Neuronal stem cell (in vitro differentiated cells): ENCODE data around the gene EIF3L.
A peak's percentile ranks its signal among the peaks of the same experiment; 100 is the strongest.

Experiments
- DNase-seq: peaks from one replicate; pipeline ENCODE4 v3.0.0-alpha.2; 2013; ENCODE audit warnings: low spot score
- H2AFZ ChIP-seq: one replicate; pipeline ENCODE4 v1.6.1; 2013; ENCODE audit warnings: mild to moderate bottlenecking, low read length, inconsistent platforms
- H2AK5ac ChIP-seq: 2 replicates; pipeline ENCODE4 v1.6.1; 2013; ENCODE audit warnings: low read depth, mild to moderate bottlenecking, inconsistent platforms, low read length, moderate library complexity, mixed read lengths
- H2BK120ac ChIP-seq: 2 replicates; pipeline ENCODE4 v1.6.1; 2013; ENCODE audit warnings: low read depth, mild to moderate bottlenecking, inconsistent platforms, low read length, moderate library complexity, mixed read lengths
- H2BK12ac ChIP-seq: one replicate; pipeline ENCODE4 v1.6.1; 2013; ENCODE audit warnings: low read length, inconsistent platforms
- H2BK15ac ChIP-seq: 2 replicates; pipeline ENCODE4 v1.6.1; 2013; ENCODE audit warnings: mild to moderate bottlenecking, low read length, inconsistent platforms, mixed read lengths
- H2BK5ac ChIP-seq: one replicate; pipeline ENCODE4 v1.6.1; 2013; ENCODE audit warnings: inconsistent platforms, mild to moderate bottlenecking, low read length, moderate library complexity
- H3K14ac ChIP-seq: one replicate; pipeline ENCODE4 v1.6.1; 2013; ENCODE audit warnings: low read length, inconsistent platforms
- H3K18ac ChIP-seq: 2 replicates; pipeline ENCODE4 v1.6.1; 2013; ENCODE audit warnings: low read length, inconsistent platforms
- H3K23ac ChIP-seq: 2 replicates; pipeline ENCODE4 v1.6.1; 2013; ENCODE audit warnings: low read depth, mild to moderate bottlenecking, mixed read lengths, low read length, inconsistent platforms; ENCODE audit not compliant: poor library complexity
- H3K27ac ChIP-seq: replicated peaks from 3 replicates; pipeline ENCODE4 v1.5.1; 2013; ENCODE audit warnings: low read length, inconsistent platforms
- H3K27me3 ChIP-seq, 3 experiments: 2 replicates each; pipeline ENCODE4 v1.6.1; 2013; ENCODE audit warnings: low read length in 3 of 3, mild to moderate bottlenecking in 2 of 3, inconsistent platforms in 1 of 3, low read depth in 1 of 3, mixed read lengths in 1 of 3, moderate library complexity in 1 of 3; ENCODE audit not compliant: control insufficient read depth in 3 of 3, insufficient read depth in 3 of 3
- H3K36me3 ChIP-seq, 2 donors: replicated peaks in 1 of 2; 2 replicates each; pipeline ENCODE4 v1.6.1; 2013; ENCODE audit warnings: low read length in 2 of 2; ENCODE audit not compliant: control insufficient read depth in 2 of 2, insufficient read depth in 2 of 2
- H3K4ac ChIP-seq: 2 replicates; pipeline ENCODE4 v1.6.1; 2013; ENCODE audit warnings: inconsistent platforms, mild to moderate bottlenecking, low read length, moderate library complexity
- H3K4me1 ChIP-seq, 2 donors: 1 replicate in 1 of 2; 2 replicates in 1 of 2; pipeline ENCODE4 v1.6.1; 2013; ENCODE audit warnings: low read length in 2 of 2, low read depth in 1 of 2; ENCODE audit not compliant: control insufficient read depth in 2 of 2, insufficient read depth in 1 of 2
- H3K4me2 ChIP-seq: one replicate; pipeline ENCODE4 v1.6.1; 2013; ENCODE audit warnings: mild to moderate bottlenecking, low read length, inconsistent platforms; ENCODE audit not compliant: insufficient read depth, poor library complexity, severe bottlenecking
- H3K4me3 ChIP-seq, 2 donors: 2 replicates each; pipeline ENCODE4 v1.5.1; 2013; ENCODE audit warnings: low read length in 2 of 2, mild to moderate bottlenecking in 2 of 2, inconsistent platforms in 1 of 2, moderate library complexity in 1 of 2
- H3K79me1 ChIP-seq: one replicate; pipeline ENCODE4 v1.6.1; 2013; ENCODE audit warnings: low read depth, mild to moderate bottlenecking, inconsistent platforms, low read length, moderate library complexity
- H3K9ac ChIP-seq: one replicate; pipeline ENCODE4 v1.6.1; 2013; ENCODE audit warnings: mild to moderate bottlenecking, low read depth, low read length, inconsistent platforms; ENCODE audit not compliant: poor library complexity
- H3K9me3 ChIP-seq, 2 donors: replicated peaks in 1 of 2; 2 replicates each; pipeline versions ENCODE3 to v1.6.1; 2013; ENCODE audit warnings: low read length in 2 of 2, mild to moderate bottlenecking in 2 of 2, inconsistent platforms in 1 of 2, low read depth in 1 of 2, mixed read lengths in 1 of 2, moderate library complexity in 1 of 2; ENCODE audit not compliant: control insufficient read depth in 2 of 2, insufficient read depth in 1 of 2
- H4K8ac ChIP-seq: one replicate; pipeline ENCODE4 v1.6.1; 2013; ENCODE audit warnings: low read depth, mild to moderate bottlenecking, inconsistent platforms, low read length, moderate library complexity
- H4K91ac ChIP-seq: one replicate; pipeline ENCODE4 v1.6.1; 2013; ENCODE audit warnings: low read length, low read depth, mild to moderate bottlenecking, inconsistent platforms; ENCODE audit not compliant: poor library complexity
- WGBS, 2 donors: extraction: QIAGEN DNeasy Blood & Tissue Kit; methylation state at CpG; one replicate each; pipeline ENCODE4 v1.1.7; 2013; ENCODE audit warnings: missing lambda C conversion rate in 2 of 2, mixed read lengths in 1 of 2; ENCODE audit not compliant: insufficient read length in 2 of 2, insufficient replicate concordance in 1 of 2; ENCODE audit errors: extremely low coverage in 2 of 2; 5-methylcytosine and 5-hydroxymethylcytosine counted together

EIF3L gene

GRCh38 chr22:37870273-37870672 lies 21.1 kb downstream of the EIF3L start:
- Histone ChIP-seq H2BK12ac (no peak overlapping the region), H3K27me3 (no peaks in the 10 kb centered on the region), H2AK5ac (no peak overlapping the region), H2BK120ac (no peak overlapping the region), H4K91ac (no peak overlapping the region), H2BK15ac (no peak overlapping the region), H3K4me2 (no peak overlapping the region), H2BK5ac (no peak overlapping the region), H3K4me1 (no peaks in the 10 kb centered on the region), H3K27ac (no peak overlapping the region), H3K9ac (no peak overlapping the region), H3K18ac (no peak overlapping the region), H3K79me1 (no peaks in the 10 kb centered on the region), H3K4me3 (no peak overlapping the region), H3K14ac (no peak overlapping the region), H4K8ac (no peak overlapping the region), H3K23ac (no peak overlapping the region), H3K4ac (no peak overlapping the region), H2AFZ (no peak overlapping the region), H3K36me3 (peaks cover 42 to 94% of the 10 kb centered on the region in 2 donors), H3K9me3 (peaks cover 0 to 1% of the 10 kb centered on the region in 2 donors)
- WGBS, 2 donors = no CpG with 5 or more reads among the region's 7 CpGs
- DNase-seq = no peak

DNA sequence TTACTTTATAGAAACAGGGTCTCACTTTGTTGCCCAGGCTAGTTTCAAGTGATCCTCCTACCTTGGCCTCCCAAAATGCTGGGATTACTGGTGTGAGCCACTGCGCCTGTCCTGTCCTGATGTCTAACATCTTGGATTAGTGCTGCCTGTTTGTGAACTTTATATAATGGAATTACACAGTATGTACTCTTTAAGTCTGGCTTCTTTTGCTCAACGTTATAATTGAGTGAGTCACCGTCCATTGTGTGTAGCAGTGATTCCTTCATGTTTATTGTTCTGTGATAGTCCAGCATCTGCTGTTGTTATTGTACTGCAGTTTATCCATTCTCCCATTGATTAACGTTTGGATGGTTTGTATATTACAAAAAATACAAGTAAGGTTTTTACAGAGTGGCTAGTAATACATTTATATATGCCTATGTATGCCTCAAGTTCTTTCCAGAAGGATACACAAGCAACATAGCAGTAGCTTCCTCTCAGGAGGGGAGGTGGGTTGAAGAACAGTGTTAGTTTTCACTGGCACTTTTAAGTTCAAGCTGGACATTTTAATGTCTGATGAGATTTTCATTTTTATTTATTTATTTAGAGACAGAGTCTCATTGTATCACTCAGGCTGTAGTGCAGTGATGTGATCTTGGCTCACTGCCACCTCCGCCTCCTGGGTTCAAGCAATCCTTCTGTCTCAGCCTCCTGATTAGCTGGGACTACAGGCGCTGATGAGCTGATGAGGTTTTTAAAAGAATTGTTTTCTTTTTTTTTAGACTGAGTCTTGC lies 31.6 kb downstream of the EIF3L start:
- Histone ChIP-seq H3K36me3 (peaks cover 37 to 91% of the 10 kb centered on the region in 2 donors), H2BK12ac (no peak overlapping the region), H3K4ac (no peak overlapping the region), H3K4me3 (no peak overlapping the region), H3K9ac (no peak overlapping the region), H3K18ac (no peak overlapping the region), H3K4me2 (no peak overlapping the region), H3K27me3 (no peaks in the 10 kb centered on the region), H3K27ac (no peak overlapping the region), H4K8ac (no peak overlapping the region), H2AFZ (no peak overlapping the region), H2BK15ac (no peak overlapping the region), H3K14ac (no peak overlapping the region), H2AK5ac (no peak overlapping the region), H2BK120ac (no peak overlapping the region), H3K4me1 (no peaks in the 10 kb centered on the region), H3K79me1 (peaks cover 4% of the 10 kb centered on the region), H4K91ac (no peak overlapping the region), H2BK5ac (no peak overlapping the region), H3K23ac (no peak overlapping the region), H3K9me3 (no peaks in the 10 kb centered on the region)
- DNase-seq = no peak
- no CpG with 5 or more reads among the region's 6 CpGs for WGBS, 2 donors

DNA sequence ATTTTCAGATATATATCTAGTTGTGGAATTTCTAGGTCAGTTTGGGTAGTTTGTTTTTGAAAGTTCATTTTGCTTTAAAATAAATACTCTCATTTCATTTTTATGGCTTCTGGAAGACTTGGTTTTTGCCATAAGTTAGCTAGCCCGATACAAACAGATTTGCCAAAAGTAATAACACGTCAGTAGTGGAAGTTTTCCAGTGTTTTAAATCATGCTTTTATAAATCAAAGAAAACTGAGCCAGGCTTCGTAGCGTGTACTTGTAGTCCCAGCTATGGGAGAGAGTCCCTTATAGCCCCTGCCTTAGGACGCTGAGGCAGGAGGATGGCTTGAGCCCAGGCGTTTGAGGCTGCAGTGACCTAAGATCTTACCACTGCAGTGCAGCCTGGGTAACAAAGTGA lies 35.2 kb downstream of the EIF3L start:
- peaks cover 32 to 85% of the 10 kb centered on the region in 2 donors for H3K36me3 ChIP-seq

GRCh38 chr22:37887584-37888378 lies 38.6 kb downstream of the EIF3L start:
- Histone ChIP-seq H2AK5ac (no peak overlapping the region), H2BK12ac (no peak overlapping the region), H3K79me1 (peaks cover 4% of the 10 kb centered on the region), H3K9me3 (no peaks in the 10 kb centered on the region), H3K4me2 (no peak overlapping the region), H2BK120ac (no peak overlapping the region), H3K14ac (no peak overlapping the region), H3K27ac (peak overlapping the region; percentile 13), H2BK5ac (no peak overlapping the region), H2BK15ac (no peak overlapping the region), H3K23ac (no peak overlapping the region), H3K18ac (no peak overlapping the region), H3K4ac (no peak overlapping the region), H3K27me3 (no peaks in the 10 kb centered on the region), H4K8ac (no peak overlapping the region), H3K9ac (no peak overlapping the region), H2AFZ (no peak overlapping the region), H3K4me3 (no peak overlapping the region), H3K36me3 (peaks cover 29 to 81% of the 10 kb centered on the region in 2 donors), H4K91ac (no peak overlapping the region), H3K4me1 (peaks cover 0 to 10% of the 10 kb centered on the region in 2 donors)
- DNase-seq = no peak
- WGBS, 2 donors = no CpG with 5 or more reads among the region's 6 CpGs

More for the DNA sequence above, 35.2 kb downstream of the EIF3L start:
- WGBS, 2 donors = no CpG with 5 or more reads among the region's 6 CpGs
- no peak overlapping the region for H2BK15ac ChIP-seq
- H3K27ac ChIP-seq = no peak overlapping the region
- no peak overlapping the region for H3K23ac ChIP-seq
- no peak overlapping the region for H3K4me3 ChIP-seq
- H3K4ac ChIP-seq = no peak overlapping the region
- no peak overlapping the region for H4K8ac ChIP-seq
- peaks cover 4% of the 10 kb centered on the region for H3K79me1 ChIP-seq
- H3K9ac ChIP-seq = no peak overlapping the region
- H2BK120ac ChIP-seq = no peak overlapping the region
- no peak overlapping the region for H2AFZ ChIP-seq
- no peak overlapping the region for H4K91ac ChIP-seq
- H3K4me2 ChIP-seq = no peak overlapping the region
- H2AK5ac ChIP-seq = no peak overlapping the region
- H2BK12ac ChIP-seq = no peak overlapping the region
- peaks cover 0 to 10% of the 10 kb centered on the region in 2 donors for H3K4me1 ChIP-seq
- H3K14ac ChIP-seq = no peak overlapping the region
- DNase-seq = no peak
- H3K27me3 ChIP-seq = no peaks in the 10 kb centered on the region
- H3K9me3 ChIP-seq = no peaks in the 10 kb centered on the region
- no peak overlapping the region for H2BK5ac ChIP-seq
- no peak overlapping the region for H3K18ac ChIP-seq
